Dedifferentiated amniotic fluid mesenchymal stem cell (primary cell): Measurements from ENCODE around the gene MAST1.
"Not testable (repeated sequence)": the region's sequence is repeated elsewhere in the genome, so short reads cannot be mapped to it uniquely, and the experiment has no call there.

Experiments
- DNase-seq: peaks from one replicate; pipeline ENCODE4 v3.0.0-alpha.2; 2016; ENCODE audit errors: extremely low spot score

Gene MAST1

GRCh38 chr19:12838182-12838885 is at the start of gene MAST1:
Gene MAST1, plus strand, starts transcription at chr19:12838515. Its CDS starts 58 bp downstream, at chr19:12838573.
- no peak for DNase-seq

DNA sequence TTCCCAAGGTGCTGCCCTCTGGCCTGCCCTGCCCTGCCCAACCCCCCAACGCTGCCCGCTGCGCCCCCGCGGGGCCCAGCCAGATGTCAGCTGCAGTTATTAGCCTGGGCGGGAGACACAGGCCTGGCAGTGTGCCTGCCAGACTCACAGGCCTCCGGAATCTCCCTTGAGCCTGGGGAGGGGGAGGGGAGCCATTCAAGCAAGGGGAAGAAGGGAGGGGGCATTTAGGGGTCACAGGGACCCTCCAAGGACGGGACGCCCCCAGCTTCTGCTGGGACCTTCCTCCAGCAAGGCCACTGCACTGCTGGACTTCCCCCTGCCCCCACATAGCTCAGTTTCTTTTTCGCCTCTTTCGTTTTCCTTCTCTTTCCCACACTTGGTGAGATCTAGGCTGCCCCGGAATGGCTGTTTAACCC is 49.6 kb upstream of the MAST1 start:
- no peak for DNase-seq

DNA sequence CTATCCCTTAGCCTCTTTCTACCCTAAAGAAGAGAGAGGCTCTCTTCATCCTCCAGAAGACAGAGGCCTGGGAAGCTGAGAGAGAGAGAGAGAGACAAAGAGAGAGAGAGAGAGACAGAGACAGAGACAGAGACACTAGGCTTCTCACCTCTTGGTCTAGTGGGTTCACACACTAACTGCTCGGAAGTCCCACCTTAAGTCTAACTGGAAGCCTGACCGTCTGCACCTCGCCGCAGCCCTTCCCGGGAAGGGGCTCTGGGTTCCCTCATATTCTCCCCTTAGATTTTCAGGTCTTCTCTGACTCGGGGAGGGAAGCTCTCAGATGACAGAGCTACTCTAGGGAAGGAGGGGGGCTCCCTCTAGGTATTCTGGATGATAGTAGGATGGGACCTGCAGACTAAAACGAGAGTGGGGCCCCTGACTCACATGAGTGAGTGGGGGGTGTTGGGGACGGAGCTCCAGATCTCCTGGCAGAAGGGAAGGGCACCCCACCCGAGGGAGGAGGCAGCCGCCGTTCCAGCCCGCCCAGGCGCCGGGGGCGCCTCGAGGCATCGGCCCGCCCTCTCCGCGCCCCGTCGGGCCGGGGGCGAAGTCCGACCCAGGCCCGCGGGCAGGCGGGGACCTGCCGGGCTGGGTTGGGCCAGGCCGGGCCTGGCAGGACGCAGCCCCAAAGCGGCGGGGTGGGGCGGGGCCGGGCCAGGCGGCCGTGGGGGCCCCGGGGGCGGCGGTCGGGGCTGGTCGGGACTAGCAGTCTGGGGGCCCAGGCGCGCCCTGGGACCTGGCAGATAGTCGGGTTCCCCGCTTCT is 49.0 kb upstream of the MAST1 start:
- no peak for DNase-seq

DNA sequence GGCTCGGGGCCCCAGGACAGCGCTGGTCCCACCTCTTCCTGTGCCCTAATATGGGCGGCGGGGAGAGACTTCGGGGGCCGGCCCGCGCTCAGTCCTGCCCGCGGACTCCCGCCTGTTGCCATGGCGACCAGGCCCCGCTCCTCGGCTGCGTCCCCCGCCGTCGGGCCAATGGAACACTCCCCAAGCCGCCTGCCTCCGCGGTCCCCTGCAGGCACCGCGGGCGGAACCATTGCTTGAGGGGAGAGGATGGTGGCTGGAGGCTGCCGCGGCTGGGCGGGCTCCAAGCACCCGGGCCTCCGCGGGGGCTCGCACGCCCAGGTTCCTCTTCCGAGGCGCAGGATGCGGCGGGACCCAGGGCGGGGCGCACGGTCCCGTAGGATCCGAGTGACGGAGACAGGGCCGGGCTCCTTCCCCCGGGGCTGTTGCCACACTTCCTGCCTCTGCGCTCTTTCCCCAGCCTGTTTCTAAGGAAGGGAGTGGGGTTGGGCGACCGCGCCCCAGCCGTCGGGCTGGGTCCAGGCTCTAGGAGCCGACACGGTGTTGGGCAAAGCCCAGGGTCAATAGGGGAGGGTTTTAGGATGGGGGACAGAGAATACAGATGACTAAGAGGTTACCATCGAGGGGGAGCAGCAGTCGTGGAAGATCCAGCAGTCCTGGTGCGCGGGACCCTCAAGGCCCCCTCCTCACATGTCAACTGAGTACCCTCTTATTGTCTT is 48.3 kb upstream of the MAST1 start:
- peak; percentile 88 for DNase-seq

DNA sequence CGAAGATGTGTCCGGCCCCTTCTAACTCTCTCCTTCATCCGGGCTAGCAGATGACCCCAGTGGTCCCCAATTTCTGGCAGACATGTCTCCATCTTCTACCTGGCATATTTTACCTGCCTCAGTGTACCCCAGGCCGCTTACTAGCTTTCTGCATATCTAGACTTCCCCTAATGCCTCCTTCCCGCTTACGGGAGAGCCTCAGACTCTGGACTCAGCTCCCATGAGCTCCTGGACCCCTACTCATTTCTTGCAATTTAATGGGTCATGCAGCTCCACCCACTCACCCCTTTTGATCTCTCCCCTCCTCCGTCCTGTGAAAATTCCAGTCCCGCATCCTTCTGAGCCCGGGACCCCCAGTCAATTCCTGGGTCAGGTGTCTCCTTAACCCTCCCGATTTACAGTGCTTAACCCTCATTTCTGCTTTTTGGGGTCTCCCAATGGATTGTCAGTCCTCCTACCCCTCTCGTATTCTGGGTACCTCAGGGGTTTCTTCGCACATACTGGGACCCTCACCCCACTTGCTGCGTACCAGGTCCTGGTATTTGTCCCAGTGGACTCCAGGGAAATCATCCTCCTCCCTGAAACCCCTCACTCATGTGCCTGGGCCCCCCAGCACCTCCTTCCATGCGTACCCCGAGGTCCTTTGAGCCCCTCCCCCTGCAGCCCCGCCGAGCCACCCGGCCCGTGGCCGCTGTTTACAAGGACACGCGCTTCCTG is 47.5 kb upstream of the MAST1 start:
- no peak for DNase-seq

DNA sequence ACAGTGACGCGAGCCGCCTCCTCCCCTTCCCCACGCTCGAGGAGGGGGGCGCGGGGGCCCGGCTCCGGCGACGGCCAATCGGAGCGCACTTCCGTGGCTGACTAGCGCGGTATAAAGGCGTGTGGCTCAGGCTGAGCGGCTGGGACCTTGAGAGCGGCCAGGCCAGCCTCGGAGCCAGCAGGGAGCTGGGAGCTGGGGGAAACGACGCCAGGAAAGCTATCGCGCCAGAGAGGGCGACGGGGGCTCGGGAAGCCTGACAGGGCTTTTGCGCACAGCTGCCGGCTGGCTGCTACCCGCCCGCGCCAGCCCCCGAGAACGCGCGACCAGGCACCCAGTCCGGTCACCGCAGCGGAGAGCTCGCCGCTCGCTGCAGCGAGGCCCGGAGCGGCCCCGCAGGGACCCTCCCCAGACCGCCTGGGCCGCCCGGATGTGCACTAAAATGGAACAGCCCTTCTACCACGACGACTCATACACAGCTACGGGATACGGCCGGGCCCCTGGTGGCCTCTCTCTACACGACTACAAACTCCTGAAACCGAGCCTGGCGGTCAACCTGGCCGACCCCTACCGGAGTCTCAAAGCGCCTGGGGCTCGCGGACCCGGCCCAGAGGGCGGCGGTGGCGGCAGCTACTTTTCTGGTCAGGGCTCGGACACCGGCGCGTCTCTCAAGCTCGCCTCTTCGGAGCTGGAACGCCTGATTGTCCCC is 46.8 kb upstream of the MAST1 start, which contains the start of gene JUNB:
JUNB (plus strand) TSS at position 142 of the 706 bp plus-strand sequence; CDS start at position 428, 286 bp downstream.
- peak; percentile 95 for DNase-seq

DNA sequence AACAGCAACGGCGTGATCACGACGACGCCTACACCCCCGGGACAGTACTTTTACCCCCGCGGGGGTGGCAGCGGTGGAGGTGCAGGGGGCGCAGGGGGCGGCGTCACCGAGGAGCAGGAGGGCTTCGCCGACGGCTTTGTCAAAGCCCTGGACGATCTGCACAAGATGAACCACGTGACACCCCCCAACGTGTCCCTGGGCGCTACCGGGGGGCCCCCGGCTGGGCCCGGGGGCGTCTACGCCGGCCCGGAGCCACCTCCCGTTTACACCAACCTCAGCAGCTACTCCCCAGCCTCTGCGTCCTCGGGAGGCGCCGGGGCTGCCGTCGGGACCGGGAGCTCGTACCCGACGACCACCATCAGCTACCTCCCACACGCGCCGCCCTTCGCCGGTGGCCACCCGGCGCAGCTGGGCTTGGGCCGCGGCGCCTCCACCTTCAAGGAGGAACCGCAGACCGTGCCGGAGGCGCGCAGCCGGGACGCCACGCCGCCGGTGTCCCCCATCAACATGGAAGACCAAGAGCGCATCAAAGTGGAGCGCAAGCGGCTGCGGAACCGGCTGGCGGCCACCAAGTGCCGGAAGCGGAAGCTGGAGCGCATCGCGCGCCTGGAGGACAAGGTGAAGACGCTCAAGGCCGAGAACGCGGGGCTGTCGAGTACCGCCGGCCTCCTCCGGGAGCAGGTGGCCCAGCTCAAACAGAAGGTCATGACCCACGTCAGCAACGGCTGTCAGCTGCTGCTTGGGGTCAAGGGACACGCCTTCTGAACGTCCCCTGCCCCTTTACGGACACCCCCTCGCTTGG is 46.1 kb upstream of the MAST1 start:
- DNase-seq = no peak

DNA sequence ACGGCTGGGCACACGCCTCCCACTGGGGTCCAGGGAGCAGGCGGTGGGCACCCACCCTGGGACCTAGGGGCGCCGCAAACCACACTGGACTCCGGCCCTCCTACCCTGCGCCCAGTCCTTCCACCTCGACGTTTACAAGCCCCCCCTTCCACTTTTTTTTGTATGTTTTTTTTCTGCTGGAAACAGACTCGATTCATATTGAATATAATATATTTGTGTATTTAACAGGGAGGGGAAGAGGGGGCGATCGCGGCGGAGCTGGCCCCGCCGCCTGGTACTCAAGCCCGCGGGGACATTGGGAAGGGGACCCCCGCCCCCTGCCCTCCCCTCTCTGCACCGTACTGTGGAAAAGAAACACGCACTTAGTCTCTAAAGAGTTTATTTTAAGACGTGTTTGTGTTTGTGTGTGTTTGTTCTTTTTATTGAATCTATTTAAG is 45.4 kb upstream of the MAST1 start:
- no peak for DNase-seq

DNA sequence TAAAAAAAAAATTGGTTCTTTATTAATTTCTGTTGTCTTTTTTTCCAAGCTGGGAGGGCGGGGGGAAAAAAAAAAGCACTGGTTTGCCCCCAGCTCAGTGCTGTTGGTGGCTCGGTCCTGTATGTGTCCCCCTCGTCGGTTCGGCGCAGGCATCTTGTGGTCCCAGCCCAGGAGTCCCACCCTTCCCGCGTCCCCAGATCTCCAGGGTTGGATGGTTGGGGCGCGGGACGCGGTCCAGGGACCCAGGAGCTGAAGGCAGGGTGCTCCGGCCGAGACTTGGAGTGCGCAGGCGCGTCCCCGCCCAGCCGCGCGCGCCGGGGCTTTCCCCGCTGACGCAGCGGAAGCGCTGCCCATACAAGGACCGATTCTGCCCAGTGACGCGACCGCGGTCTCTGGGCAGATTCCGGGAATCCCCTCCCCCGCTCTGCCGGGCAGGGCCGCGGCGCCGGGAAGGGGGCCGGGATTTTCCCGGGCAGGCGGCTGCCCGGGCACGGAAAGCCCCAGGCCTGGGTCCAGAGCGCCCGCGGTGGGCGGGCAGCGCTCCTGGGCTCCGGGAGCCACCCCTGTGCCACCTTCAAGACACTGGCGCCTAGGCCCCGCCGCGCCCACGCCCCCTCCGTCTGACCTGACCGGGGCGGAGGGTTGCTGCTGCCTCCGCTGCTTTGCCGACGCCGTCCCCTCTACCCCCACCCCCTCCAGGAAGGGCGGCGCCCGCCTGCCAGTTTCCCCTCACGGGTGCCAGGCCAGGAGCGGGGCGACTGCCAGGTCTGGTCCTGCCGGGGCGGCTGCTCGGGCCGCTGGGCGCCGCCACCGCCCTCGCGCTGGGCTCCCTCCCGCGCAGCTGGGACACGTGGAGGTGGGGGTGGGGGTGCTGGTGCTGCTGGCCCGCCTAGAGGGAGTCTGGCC is 44.8 kb upstream of the MAST1 start:
- peak; percentile 89 for DNase-seq

DNA sequence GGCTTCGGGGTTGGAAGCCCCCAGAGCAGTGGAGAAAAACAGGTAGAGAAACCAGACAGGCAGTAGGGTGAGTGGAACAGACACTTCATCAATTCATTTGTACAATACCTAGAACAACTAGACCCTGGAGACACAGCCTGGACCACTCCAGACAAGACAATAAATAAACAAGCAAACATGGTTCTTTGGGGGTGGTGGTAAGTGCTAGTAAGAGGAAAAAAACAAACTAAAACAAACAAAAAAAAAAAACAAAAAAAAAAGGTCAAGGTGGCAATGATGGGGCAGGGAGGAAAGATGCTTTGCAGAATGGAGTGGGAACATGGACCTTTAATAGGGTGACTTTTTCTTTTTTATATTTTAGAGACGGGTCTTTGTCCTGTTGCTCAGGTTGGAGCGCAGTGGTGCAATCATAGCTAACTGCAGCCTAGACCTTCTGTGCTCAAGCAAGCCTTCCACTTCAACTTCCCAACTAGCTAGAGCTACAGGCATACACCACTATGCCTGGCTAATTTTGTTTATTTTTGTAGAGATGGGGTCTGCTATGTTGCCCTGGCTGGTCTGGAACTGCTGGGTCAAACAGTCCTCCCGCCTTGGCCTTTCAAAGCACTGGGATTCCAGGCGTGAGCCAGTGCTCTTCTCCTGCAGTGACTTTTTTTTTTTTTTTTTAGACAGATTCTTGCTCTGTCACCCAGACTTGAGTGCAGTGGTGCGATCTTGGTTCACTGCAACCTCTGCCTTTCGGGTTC is 43.9 kb upstream of the MAST1 start:
- no peak for DNase-seq

DNA sequence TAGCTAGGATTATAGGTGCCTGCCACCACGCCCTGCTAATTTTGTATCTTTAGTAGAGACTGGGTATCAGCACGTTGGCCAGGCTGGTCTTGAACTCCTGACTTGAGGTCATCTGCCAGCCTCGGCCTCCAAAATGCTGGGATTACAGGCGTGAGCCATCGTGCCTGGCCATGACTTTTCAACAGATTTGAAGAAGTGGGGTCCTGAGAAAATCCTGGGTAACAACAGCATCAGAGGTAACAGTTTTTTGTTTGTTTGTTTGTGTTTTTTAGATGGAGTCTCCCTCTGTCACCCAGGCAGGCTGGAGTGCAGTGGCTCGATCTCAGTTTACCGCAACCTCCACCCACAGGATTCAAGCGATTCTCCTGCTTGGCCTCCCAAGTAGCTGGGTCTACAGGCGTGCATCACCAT is 43.3 kb upstream of the MAST1 start:
- no peak for DNase-seq

GRCh38 chr19:12796146-12797071 is 41.9 kb upstream of the MAST1 start:
- peak; percentile 77 for DNase-seq

- no peak for DNase-seq
Observed at GRCh38 chr19:12797141-12797587, 41.2 kb upstream of the MAST1 start.

GRCh38 chr19:12797607-12798006 is 40.7 kb upstream of the MAST1 start:
- DNase-seq = not testable (repeated sequence)

- DNase-seq = no peak
Observed at GRCh38 chr19:12799742-12800465, 38.4 kb upstream of the MAST1 start.

- DNase-seq = no peak
Observed at GRCh38 chr19:12800466-12800770, 37.9 kb upstream of the MAST1 start.
